A673 (cell line): ENCODE results near the gene GDE1. TPM values are rescaled to one million over a fixed set of nuclear protein-coding genes. Genes with fewer than 3 reads are reported as not detected.

ENCODE experiments used
- BruUV-seq: library from RNA; stranded (reverse); fragments of 400-500 nt; replicated peaks from 2 replicates; lab custom pipeline; 2021; lab: Mats Ljungman, UMichigan
- CTCF ChIA-PET: fragments of 300-600 bp; sonication (Branson Sonifier 250); formaldehyde crosslinking; loops from one replicate; lab custom pipeline; 2022; ENCODE audit warnings: antibody characterized with exemption; lab: Charles Lee
- POLR2A ChIA-PET: fragments of 300-600 bp; sonication (Branson Sonifier 250); formaldehyde crosslinking; loops from one replicate; lab custom pipeline; 2022; ENCODE audit warnings: antibody characterized with exemption; ENCODE audit not compliant: low non-redundant PET; lab: Charles Lee
- DNase-seq: peaks from one replicate; pipeline ENCODE4 v3.0.0-alpha.2; 2015; ENCODE audit warnings: low spot score
- H3K27ac ChIP-seq: fragments of 200-600 bp; sonication (generic); 2 replicates; pipeline ENCODE4 v1.5.1; 2016; ENCODE audit warnings: mixed run types, low read depth, mild to moderate bottlenecking, mixed read lengths, antibody characterized with exemption, low read length; ENCODE audit not compliant: poor library complexity, severe bottlenecking
- H3K27me3 ChIP-seq: fragments of 200-600 bp; sonication (generic); replicated peaks from 2 replicates; pipeline ENCODE4 v1.6.1; 2017; ENCODE audit warnings: mixed run types, low read depth, mild to moderate bottlenecking, mixed read lengths, antibody characterized with exemption, low read length; ENCODE audit not compliant: insufficient read depth, poor library complexity
- H3K36me3 ChIP-seq: fragments of 200-600 bp; sonication (generic); 2 replicates; pipeline ENCODE4 v1.6.1; 2016; ENCODE audit warnings: mixed run types, mild to moderate bottlenecking, mixed read lengths, antibody characterized with exemption, low read length; ENCODE audit not compliant: insufficient read depth, poor library complexity, severe bottlenecking
- H3K4me1 ChIP-seq: fragments of 200-600 bp; sonication (generic); 2 replicates; pipeline ENCODE4 v1.6.1; 2017; ENCODE audit warnings: mixed run types, mild to moderate bottlenecking, mixed read lengths, antibody characterized with exemption, low read length; ENCODE audit not compliant: insufficient read depth, poor library complexity, severe bottlenecking
- H3K4me3 ChIP-seq: fragments of 200-600 bp; sonication (generic); 2 replicates; pipeline ENCODE4 v1.5.1; 2016; ENCODE audit warnings: low read depth, mixed run types, mild to moderate bottlenecking, mixed read lengths, low read length; ENCODE audit not compliant: poor library complexity, severe bottlenecking
- H3K9me3 ChIP-seq: fragments of 200-600 bp; sonication (generic); 2 replicates; pipeline ENCODE4 v1.6.1; 2016; ENCODE audit warnings: mixed run types, low read depth, mild to moderate bottlenecking, mixed read lengths, antibody characterized with exemption, low read length; ENCODE audit not compliant: poor library complexity, severe bottlenecking
- EZH2 ChIP-seq: fragments of 200-600 bp; sonication (generic); IDR thresholded peaks from 2 replicates; pipeline ENCODE4 v1.6.1; 2017; ENCODE audit warnings: borderline replicate concordance, low read depth, mild to moderate bottlenecking, mixed read lengths, antibody characterized with exemption, low read length; ENCODE audit not compliant: poor library complexity, severe bottlenecking
- intact Hi-C: fragments of 100-400 bp; cut with micrococcal nuclease; formaldehyde crosslinking; loops from one replicate; pipeline ENCODE4 v1.10.0; 2022; ENCODE audit not compliant: unreplicated experiment
- total RNA-seq: library from RNA; stranded (reverse); gene quantifications from 2 replicates; pipeline ENCODE4 v1.2.3, GENCODE V29; 2021
- TF ChIP-seq, protein P1 (sequence below): fragments of 300-800, 200-600 bp; sonication (generic); conservative IDR thresholded peaks from 2 replicates; pipeline ENCODE4 v1.5.1; 2017; ENCODE audit warnings: low read depth, mild to moderate bottlenecking, antibody characterized with exemption, low read length, moderate library complexity, mixed read lengths

GDE1 gene
- total RNA-seq, 1 experiment from 2014 or later = 63.5 TPM

DNA sequence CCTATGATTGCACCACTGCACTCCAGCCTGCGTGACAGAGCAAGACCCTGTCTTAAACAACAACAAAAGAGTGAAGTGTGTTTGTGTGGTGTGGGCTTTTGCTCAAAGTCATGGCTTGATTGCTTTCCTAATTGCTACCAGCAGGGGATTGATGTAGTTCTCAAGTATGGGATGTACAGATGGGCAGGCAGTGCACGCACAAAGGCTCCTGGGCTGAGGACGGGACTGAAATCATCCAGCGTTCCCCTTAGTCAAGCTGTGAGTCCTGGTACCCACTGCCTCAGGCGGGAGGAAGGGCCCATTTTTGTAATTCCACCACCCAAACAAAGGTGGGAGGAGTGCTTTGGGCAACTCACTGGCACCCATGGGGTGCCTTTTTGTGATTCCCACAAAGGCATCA is 47.3 kb downstream of the GDE1 start:
- Histone ChIP-seq H3K27ac (no peak overlapping the region), H3K4me3 (no peak overlapping the region), H3K27me3 (no peaks in the 10 kb centered on the region), H3K9me3 (no peaks in the 10 kb centered on the region), H3K36me3 (no peaks in the 10 kb centered on the region), H3K4me1 (no peaks in the 10 kb centered on the region)
- TF ChIP-seq EZH2 = no peak
- TF ChIP-seq, protein P1, sequence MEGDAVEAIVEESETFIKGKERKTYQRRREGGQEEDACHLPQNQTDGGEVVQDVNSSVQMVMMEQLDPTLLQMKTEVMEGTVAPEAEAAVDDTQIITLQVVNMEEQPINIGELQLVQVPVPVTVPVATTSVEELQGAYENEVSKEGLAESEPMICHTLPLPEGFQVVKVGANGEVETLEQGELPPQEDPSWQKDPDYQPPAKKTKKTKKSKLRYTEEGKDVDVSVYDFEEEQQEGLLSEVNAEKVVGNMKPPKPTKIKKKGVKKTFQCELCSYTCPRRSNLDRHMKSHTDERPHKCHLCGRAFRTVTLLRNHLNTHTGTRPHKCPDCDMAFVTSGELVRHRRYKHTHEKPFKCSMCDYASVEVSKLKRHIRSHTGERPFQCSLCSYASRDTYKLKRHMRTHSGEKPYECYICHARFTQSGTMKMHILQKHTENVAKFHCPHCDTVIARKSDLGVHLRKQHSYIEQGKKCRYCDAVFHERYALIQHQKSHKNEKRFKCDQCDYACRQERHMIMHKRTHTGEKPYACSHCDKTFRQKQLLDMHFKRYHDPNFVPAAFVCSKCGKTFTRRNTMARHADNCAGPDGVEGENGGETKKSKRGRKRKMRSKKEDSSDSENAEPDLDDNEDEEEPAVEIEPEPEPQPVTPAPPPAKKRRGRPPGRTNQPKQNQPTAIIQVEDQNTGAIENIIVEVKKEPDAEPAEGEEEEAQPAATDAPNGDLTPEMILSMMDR = no peak
- BruUV-seq = no TSS peak
- ChIA-PET CTCF (no interaction called here), POLR2A (no interaction called here)
- intact Hi-C loops = no loop called here
- no peak for DNase-seq

DNA sequence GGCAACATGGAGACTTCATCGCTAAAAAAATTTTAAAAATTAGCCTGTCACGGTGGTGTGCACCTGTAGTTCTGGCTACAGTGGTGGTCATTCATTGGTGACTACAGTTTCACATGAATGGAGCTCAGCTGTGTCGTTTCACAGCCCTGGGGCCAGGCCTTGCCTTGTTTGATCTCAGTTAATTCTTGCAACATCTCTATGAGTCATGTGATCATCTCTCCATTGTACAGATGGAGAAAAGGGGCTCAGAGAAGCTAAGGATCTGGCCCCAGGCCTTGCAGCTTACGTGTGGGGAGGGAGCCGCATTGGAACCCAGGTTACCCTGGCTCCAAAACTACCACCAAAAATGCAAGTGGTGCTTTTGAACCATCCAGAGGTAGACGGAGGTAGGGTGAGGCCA is 49.4 kb downstream of the GDE1 start:
- CTCF ChIA-PET = no interaction called here
- Histone ChIP-seq H3K27me3 (no peaks in the 10 kb centered on the region), H3K27ac (no peak overlapping the region), H3K36me3 (no peaks in the 10 kb centered on the region), H3K4me1 (no peaks in the 10 kb centered on the region), H3K4me3 (no peak overlapping the region), H3K9me3 (no peaks in the 10 kb centered on the region)
- no TSS peak for BruUV-seq
- POLR2A ChIA-PET = no interaction called here
- no peak for DNase-seq
- TF ChIP-seq EZH2 = no peak
- TF ChIP-seq, protein P1 = no peak
- intact Hi-C loops = no loop called here

GRCh38 chr16:19468300-19468699 is 53.6 kb downstream of the GDE1 start:
- Histone ChIP-seq H3K4me3 (no peak overlapping the region), H3K4me1 (no peaks in the 10 kb centered on the region), H3K9me3 (no peaks in the 10 kb centered on the region), H3K27me3 (no peaks in the 10 kb centered on the region), H3K36me3 (no peaks in the 10 kb centered on the region), H3K27ac (no peak overlapping the region)
- ChIA-PET CTCF (no interaction called here), POLR2A (no interaction called here)
- intact Hi-C loops = no loop called here
- DNase-seq = no peak
- BruUV-seq = no TSS peak
- no peak for TF ChIP-seq EZH2
- TF ChIP-seq, protein P1 = no peak
